Activated B cell treated with CpG ODN at 0.5 μM for 24 hours (primary cell): ENCODE measurements around the gene AKAP5. TPM values are rescaled to one million over a fixed set of nuclear protein-coding genes. Genes with fewer than 3 reads are reported as not detected.

Source experiments
- ATAC-seq: fragments of 200-7000 bp; cut with Tn5 transposase; one replicate; pipeline ENCODE4 v1.10.0; 2021; ENCODE audit warnings: low read depth, mild to moderate bottlenecking, moderate library complexity
- CTCF ChIA-PET: fragments of 350-600 bp; sonication (Branson Sonifier 250); formaldehyde crosslinking; loops from one replicate; lab custom pipeline; 2021; ENCODE audit warnings: antibody characterized with exemption; lab: Charles Lee
- POLR2A ChIA-PET: fragments of 350-600 bp; sonication (Branson Sonifier 250); formaldehyde crosslinking; loops from one replicate; lab custom pipeline; 2021; ENCODE audit warnings: antibody characterized with exemption; lab: Charles Lee
- DNase-seq: peaks from one replicate; pipeline ENCODE4 v3.0.0; 2022
- H3K27ac Mint-ChIP-seq: one replicate; pipeline ENCODE4 v1.8.0; 2020; ENCODE audit warnings: mixed read lengths
- H3K27me3 Mint-ChIP-seq: one replicate; pipeline ENCODE4 v1.8.0; 2021; ENCODE audit warnings: mixed read lengths
- H3K36me3 Mint-ChIP-seq: one replicate; pipeline ENCODE4 v1.8.0; 2021; ENCODE audit warnings: low read depth, mixed read lengths
- H3K4me1 Mint-ChIP-seq: one replicate; pipeline ENCODE4 v1.8.0; 2021; ENCODE audit warnings: mixed read lengths
- H3K4me3 Mint-ChIP-seq: one replicate; pipeline ENCODE4 v1.8.0; 2020; ENCODE audit warnings: mild to moderate bottlenecking, mixed read lengths
- H3K9me3 Mint-ChIP-seq: one replicate; pipeline ENCODE4 v1.8.0; 2020; ENCODE audit warnings: mixed read lengths
- intact Hi-C: fragments of 100-400 bp; cut with micrococcal nuclease; formaldehyde crosslinking; loops from one replicate; pipeline ENCODE4 v1.15.1; 2024
- total RNA-seq: library from RNA; stranded (reverse); gene quantifications from 2 replicates; pipeline ENCODE4 v1.2.3, GENCODE V29; 2022
- TF ChIP-seq, protein P1 (sequence below): fragments of 200-600 bp; IDR thresholded peaks from one replicate; pipeline ENCODE4 v1.8.0; 2022; ENCODE audit warnings: antibody characterized with exemption, mild to moderate bottlenecking

AKAP5 gene
- total RNA-seq, 1 donor from 2014 or later: 5.1 TPM

DNA sequence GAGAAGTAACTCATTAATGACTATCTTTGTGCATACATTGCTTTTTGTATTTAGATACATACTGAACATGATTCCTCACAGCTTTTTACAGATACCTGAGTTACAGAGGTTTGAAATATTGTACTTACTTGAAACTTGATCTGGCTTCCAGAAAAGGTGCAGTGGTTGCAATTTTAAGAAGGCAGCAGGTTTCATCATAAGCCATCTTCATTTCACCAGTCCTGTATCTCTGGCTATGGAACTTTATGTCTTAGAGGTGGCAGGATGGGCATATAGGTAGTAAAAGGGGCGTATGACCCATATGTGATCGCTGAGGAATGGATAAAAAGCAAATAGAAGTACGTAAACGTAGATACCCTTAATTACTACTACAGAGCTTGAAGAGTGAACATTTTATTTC is 52.9 kb downstream of the AKAP5 start:
- H3K27me3 Mint-ChIP-seq: no peaks in the 10 kb centered on the region
- TF ChIP-seq, protein P1, sequence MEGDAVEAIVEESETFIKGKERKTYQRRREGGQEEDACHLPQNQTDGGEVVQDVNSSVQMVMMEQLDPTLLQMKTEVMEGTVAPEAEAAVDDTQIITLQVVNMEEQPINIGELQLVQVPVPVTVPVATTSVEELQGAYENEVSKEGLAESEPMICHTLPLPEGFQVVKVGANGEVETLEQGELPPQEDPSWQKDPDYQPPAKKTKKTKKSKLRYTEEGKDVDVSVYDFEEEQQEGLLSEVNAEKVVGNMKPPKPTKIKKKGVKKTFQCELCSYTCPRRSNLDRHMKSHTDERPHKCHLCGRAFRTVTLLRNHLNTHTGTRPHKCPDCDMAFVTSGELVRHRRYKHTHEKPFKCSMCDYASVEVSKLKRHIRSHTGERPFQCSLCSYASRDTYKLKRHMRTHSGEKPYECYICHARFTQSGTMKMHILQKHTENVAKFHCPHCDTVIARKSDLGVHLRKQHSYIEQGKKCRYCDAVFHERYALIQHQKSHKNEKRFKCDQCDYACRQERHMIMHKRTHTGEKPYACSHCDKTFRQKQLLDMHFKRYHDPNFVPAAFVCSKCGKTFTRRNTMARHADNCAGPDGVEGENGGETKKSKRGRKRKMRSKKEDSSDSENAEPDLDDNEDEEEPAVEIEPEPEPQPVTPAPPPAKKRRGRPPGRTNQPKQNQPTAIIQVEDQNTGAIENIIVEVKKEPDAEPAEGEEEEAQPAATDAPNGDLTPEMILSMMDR: no peak
- H3K4me1 Mint-ChIP-seq: peaks cover 37% of the 10 kb centered on the region
- H3K4me3 Mint-ChIP-seq: no peak overlapping the region
- CTCF ChIA-PET: no interaction called here
- POLR2A ChIA-PET: no interaction called here
- no peak overlapping the region for H3K27ac Mint-ChIP-seq
- intact Hi-C loops: no loop called here
- H3K9me3 Mint-ChIP-seq: no peaks in the 10 kb centered on the region
- ATAC-seq: no peak
- peaks cover 12% of the 10 kb centered on the region for H3K36me3 Mint-ChIP-seq
- no peak for DNase-seq

DNA sequence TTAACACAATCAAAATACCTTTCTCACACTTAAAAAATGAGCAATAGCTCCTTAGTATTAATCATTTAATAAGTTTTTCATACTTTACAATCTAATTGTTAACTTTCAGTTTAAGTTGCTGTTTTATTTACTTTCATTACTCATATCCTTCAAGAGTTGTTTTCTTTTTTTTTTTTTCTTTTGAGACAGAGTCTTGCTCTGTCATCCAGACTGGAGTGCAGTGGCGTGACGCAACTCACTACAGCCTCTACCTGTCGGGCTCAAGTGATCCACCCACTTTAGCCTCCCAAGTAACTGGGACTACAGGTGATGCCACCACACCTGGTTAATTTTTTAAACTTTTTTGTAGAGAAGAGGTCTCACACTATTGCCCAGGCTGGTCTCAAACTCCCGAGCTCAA is 55.4 kb downstream of the AKAP5 start:
- H3K4me1 Mint-ChIP-seq: peaks cover 21% of the 10 kb centered on the region
- intact Hi-C loops: no loop called here
- no peak overlapping the region for H3K27ac Mint-ChIP-seq
- no peaks in the 10 kb centered on the region for H3K27me3 Mint-ChIP-seq
- ATAC-seq (no peak), DNase-seq (no peak)
- H3K36me3 Mint-ChIP-seq: peaks cover 14% of the 10 kb centered on the region
- TF ChIP-seq, protein P1: no peak
- no peak overlapping the region for H3K4me3 Mint-ChIP-seq
- CTCF ChIA-PET: interaction anchor here (4.3 kb wide), 1 partner anchor 9 kb away, joined by 22 read pairs; no protein-coding TSS in a partner anchor
- no peaks in the 10 kb centered on the region for H3K9me3 Mint-ChIP-seq
- POLR2A ChIA-PET: interaction anchor here (0.8 kb wide), 1 partner anchor 31 kb away, joined by 5 read pairs; no protein-coding TSS in a partner anchor

DNA sequence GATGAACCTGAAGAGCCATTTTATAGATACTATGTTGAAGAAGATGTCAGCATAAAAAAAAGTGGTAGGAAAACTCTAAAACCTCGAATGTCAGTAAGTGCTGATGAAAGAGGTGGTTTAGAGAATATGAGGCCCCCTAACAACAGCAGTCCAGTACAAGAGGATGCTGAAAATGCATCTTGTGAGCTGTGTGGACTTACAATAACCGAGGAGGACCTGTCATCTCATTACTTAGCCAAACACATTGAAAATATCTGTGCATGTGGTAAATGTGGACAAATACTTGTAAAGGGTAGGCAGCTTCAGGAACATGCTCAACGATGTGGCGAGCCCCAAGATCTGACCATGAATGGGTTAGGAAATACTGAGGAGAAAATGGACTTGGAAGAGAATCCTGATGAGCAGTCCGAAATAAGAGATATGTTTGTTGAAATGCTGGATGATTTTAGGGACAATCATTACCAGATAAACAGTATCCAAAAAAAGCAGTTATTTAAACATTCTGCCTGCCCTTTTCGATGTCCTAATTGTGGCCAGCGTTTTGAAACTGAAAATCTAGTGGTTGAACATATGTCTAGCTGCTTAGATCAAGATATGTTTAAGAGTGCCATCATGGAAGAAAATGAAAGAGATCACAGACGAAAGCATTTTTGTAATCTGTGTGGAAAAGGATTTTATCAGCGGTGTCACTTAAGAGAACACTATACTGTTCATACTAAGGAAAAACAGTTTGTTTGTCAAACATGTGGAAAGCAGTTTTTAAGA is 57.5 kb downstream of the AKAP5 start:
- no peak for DNase-seq
- TF ChIP-seq, protein P1: no peak
- H3K27ac Mint-ChIP-seq: no peak overlapping the region
- intact Hi-C loops: no loop called here
- H3K27me3 Mint-ChIP-seq: no peaks in the 10 kb centered on the region
- no peak overlapping the region for H3K4me3 Mint-ChIP-seq
- H3K9me3 Mint-ChIP-seq: no peaks in the 10 kb centered on the region
- peaks cover 21% of the 10 kb centered on the region for H3K36me3 Mint-ChIP-seq
- peaks cover 8% of the 10 kb centered on the region for H3K4me1 Mint-ChIP-seq
- ChIA-PET CTCF (interaction anchor here (4.3 kb wide), 1 partner anchor 11 kb away, joined by 22 read pairs; no protein-coding TSS in a partner anchor), POLR2A (no interaction called here)
- ATAC-seq: no peak

Other genes with a start within 250 kb of the AKAP5 start
- 17.0 and 23.2 TPM in 2 replicates for gene ESR2, start 171.1 kb upstream of the AKAP5 start, total RNA-seq
- gene MTHFD1, start 77.1 kb upstream of the AKAP5 start, total RNA-seq: 91.4 and 98.4 TPM in 2 replicates
- 20.9 and 29.1 TPM in 2 replicates for gene ZBTB25, start 38.3 kb downstream of the AKAP5 start, total RNA-seq
- gene ZBTB1, start 39.3 kb downstream of the AKAP5 start, total RNA-seq: 56.5 and 60.7 TPM in 2 replicates
- 3.8 and 5.4 TPM in 2 replicates for gene HSPA2, start 75.2 kb downstream of the AKAP5 start, total RNA-seq
- gene PPP1R36, start 84.5 kb downstream of the AKAP5 start, total RNA-seq: not detected in 2 replicates
- gene PLEKHG3, start 238.9 kb downstream of the AKAP5 start, total RNA-seq: 0.07 TPM in 2 replicates